ENCODE data around the gene MAPK7.

GRCh38 chr17:19343671-19344151, 34.6 kb upstream of the MAPK7 start:
- TF ChIP-seq EZH2 (IDR thresholded peaks at IDR 0.05; ENCODE audit: borderline replicate concordance) (no peak), EZH2phosphoT487 (IDR thresholded peaks at IDR 0.05; ENCODE audit: low read depth, severe bottlenecking, unreplicated experiment) (no peak)
- TF ChIP-seq, protein P1, sequence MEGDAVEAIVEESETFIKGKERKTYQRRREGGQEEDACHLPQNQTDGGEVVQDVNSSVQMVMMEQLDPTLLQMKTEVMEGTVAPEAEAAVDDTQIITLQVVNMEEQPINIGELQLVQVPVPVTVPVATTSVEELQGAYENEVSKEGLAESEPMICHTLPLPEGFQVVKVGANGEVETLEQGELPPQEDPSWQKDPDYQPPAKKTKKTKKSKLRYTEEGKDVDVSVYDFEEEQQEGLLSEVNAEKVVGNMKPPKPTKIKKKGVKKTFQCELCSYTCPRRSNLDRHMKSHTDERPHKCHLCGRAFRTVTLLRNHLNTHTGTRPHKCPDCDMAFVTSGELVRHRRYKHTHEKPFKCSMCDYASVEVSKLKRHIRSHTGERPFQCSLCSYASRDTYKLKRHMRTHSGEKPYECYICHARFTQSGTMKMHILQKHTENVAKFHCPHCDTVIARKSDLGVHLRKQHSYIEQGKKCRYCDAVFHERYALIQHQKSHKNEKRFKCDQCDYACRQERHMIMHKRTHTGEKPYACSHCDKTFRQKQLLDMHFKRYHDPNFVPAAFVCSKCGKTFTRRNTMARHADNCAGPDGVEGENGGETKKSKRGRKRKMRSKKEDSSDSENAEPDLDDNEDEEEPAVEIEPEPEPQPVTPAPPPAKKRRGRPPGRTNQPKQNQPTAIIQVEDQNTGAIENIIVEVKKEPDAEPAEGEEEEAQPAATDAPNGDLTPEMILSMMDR (IDR thresholded peaks at IDR 0.05; ENCODE audit: poor library complexity) = no peak
